DMS114 treated with DMSO at 0.1 percent for 48 hours (cell line): Measurements from ENCODE around the gene DCAF10.
"Not testable (repeated sequence)": the region's sequence is repeated elsewhere in the genome, so short reads cannot be mapped to it uniquely, and the experiment has no call there.

Experiments
- DNase-seq: peaks from one replicate; lab custom pipeline; 2025; ENCODE audit not compliant: unreplicated experiment; lab: John Stamatoyannopoulos, UW

DCAF10 gene, protein sequence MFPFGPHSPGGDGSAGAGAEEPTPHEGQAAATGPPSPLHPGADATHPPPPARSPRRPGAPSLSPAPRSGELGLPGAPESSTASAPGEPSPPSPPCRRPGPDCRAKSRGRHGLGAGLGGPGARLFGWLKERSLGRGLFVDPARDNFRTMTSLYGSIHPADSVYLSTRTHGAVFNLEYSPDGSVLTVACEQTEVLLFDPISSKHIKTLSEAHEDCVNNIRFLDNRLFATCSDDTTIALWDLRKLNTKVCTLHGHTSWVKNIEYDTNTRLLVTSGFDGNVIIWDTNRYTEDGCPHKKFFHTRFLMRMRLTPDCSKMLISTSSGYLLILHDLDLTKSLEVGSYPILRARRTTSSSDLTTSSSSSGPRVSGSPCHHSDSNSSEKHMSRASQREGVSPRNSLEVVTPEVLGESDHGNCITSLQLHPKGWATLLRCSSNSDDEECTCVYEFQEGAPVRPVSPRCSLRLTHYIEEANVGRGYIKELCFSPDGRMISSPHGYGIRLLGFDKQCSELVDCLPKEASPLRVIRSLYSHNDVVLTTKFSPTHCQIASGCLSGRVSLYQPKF

DNA sequence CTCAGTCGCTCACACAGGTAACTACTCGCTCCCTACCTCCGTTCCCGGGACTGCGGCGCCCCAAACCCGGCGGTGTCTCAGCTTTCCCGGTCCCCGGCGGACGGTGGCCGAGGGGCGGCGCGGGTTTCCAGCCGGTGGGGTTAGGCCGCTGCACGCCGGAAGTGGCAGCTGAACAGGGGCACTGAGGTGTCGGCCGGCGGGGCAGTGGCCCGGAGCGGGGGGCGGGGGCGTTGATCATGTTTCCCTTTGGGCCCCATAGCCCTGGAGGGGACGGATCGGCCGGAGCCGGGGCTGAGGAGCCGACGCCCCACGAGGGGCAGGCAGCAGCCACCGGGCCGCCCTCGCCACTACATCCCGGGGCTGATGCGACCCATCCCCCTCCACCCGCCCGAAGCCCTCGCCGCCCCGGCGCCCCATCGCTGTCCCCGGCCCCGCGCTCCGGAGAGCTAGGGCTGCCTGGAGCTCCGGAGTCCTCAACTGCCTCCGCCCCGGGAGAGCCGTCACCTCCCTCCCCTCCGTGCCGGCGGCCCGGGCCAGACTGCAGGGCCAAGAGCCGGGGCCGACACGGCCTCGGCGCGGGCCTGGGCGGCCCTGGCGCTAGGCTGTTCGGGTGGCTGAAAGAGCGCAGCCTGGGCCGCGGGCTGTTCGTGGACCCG is at the start of gene DCAF10:
Gene DCAF10 (plus strand): TSS at position 167 of the 656 bp plus-strand sequence. CDS start 70 bp downstream, at position 237.
- DNase-seq = peak; percentile 44

GRCh38 chr9:37751186-37751585 is 49.4 kb upstream of the DCAF10 start:
- DNase-seq = no peak

DNA sequence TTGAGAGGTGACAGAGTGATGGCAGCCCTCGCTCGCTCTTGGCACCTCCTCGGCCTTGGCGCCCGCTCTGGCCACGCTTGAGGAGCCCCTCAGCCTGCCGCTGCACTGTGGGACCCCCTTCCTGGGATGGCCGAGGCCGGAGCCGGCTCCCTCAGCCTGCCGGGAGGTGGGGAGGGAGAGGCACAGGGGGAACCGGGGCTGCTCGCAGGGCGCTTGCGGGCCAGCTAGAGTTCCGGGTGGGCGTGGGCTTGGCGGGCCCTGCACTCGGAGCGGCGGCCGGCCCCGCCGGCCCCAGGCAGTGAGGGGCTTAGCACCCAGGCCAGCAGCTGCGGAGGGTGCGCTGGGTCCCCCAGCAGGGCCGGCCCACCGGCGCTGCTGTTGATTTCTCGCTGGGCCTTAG is 48.9 kb upstream of the DCAF10 start:
- not testable (repeated sequence) for DNase-seq

DNA sequence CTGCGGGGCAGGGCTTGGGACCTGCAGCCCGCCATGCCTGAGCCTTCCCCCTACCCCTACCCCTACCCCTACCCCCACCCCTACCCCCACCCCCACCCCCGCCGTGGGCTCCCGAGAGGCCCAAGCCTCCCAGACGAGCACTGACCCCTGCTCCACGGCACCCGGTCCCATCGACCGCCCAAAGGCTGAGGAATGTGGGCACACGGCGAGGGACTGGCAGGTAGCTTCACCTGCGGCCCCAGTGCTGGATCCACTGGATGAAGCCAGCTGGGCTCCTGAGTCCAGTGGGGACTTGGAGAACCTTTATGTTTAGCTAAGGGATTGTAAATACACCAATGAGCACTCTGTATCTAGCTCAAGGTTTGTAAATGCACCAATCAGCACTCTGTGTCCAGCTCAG is 48.5 kb upstream of the DCAF10 start:
- DNase-seq = not testable (repeated sequence)

GRCh38 chr9:37752642-37753488 is 47.7 kb upstream of the DCAF10 start:
- no peak for DNase-seq

DNA sequence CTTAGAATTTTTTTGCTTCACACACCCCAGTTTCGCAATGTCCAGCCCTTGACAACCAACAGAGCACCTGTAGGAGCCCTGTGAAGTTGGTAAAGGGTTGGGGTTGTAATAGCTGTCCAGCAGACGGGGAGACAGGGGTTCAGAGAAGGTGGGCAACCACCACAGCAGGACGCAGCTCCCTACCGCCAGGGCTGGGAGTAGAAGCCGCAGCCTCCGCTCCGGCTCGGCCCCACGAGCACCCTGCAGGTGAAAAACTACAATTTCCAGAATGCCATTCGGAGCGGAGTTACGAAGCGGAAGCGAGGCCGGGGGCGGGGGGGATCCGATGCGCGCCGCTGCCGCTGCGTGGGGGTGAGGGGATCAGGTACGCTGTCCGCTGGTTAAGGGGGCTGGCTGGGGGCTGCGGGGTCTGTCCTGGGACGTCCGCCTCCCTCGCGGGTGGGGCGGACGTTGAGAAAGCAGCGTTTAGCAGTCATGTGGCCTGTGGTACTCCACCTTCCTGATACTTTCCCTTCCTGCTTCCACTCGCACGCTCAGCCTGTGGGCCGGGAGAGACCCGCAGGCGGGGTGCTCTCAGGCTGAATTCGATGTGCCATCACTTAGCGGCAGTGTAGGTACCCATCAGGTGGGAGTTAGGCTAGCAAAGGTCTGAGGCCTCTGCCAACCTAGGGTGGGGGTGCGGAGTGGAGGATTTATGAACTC is 47.0 kb upstream of the DCAF10 start, which contains the start of gene TRMT10B:
Gene TRMT10B (plus strand): TSS at position 317 of the 702 bp plus-strand sequence. CDS start 8,127 bp downstream, outside the sequence.
- peak; percentile 36 for DNase-seq

DNA sequence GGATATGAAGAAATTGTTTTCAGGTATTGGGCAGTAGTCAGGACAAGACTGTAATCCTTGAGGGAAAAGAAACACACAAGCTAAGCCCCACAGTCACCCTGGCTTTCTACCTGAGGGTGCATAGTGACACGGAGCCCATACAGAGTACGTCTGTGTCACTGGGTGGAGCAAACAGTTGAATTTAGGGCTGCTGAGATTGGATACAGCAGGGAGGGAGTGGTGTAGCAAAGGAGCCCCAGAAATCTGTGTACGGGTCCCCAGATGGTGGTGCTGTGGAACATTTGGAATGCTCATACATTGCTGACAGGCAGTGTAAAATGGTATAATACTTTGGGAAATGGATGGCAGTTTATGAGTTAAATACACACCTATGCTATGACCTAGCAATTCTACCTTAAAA is 41.9 kb upstream of the DCAF10 start:
- no peak for DNase-seq

DNA sequence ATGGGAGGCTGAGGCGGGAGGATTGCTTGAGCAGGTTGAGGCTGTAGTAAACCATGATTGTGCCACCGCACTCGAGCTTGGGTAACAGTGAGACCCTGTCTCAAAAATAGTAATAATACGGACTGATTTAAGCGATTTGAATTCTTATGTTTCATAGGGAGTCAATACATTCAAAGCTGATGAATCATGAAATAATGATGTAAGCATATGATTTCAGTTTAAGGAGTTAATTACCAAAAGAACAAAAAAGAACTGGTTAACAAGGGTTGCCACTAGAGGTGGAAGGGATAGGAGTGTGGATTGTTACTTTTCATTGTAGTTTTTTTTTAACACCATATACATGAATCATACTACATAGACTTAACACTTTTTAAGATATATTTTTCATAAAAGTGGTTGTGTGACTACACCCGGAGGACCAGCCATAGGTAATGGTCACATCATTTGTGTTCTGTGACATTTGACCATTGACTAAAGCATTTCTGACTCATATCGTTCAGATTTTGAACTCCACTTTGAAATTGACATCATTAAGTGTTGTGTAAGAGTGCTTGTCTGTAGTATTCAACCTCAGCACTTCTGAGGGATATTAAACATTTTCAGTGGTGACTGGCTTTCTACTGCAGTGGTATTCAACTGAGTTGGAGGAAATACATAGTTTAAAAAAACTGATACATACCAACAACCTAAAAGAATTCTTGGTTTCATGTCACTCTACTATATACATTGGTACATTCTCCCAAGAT is 40.0 kb upstream of the DCAF10 start:
- DNase-seq = no peak

DNA sequence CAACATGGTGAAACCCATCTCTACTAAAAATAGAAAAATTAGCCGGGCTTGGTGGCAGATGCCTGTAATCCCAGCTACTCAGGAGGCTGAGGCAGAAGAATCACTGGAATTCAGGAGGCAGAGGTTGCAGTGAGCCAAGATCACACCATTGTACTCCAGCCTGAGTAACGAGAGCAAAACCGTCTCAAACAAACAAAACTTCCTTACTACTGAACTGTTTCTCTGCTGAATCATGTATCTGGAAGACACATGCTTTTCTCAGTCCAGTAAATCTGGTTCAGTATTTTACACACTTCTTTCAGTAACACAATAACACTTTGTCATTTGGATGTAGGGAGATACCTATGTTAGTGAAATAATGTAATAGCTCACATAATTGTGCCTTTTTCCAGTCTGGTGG is 39.1 kb upstream of the DCAF10 start:
- no peak for DNase-seq

DNA sequence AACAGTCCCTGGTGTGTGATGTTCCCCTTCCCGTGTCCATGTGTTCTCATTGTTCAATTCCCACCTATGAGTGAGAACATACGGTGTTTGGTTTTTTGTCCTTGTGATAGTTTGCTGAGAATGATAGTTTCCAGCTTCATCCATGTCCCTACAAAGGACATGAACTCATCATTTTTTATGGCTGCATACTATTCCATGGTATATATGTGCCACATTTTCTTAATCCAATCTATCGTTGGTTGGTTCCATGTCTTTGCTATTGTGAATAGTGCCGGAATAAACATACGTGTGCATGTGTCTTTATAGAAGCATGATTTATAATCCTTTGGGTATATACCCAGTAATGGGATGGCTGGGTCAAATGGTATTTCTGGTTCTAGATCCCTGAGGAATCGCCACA is 35.3 kb upstream of the DCAF10 start:
- not testable (repeated sequence) for DNase-seq

GRCh38 chr9:37769306-37769705 is 31.3 kb upstream of the DCAF10 start:
- DNase-seq = no peak

DNA sequence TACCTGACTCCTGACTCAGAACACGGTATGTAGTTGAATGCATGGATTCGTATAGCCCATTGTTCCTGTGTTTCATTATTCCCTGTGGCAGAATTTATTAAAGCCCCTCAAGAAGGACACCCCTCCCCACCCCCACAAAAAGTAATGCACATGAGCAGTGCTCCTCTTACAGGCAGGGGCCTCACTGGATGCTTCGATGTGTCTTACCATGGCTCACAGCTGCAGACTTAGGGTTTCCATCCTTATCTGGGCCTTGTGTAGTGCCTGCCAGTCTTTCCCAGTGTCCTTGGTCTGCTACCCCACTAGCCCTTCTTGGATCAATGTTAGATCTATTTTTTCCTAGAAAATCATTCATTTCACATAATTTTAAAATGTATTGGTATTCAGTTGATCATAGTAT is 30.6 kb upstream of the DCAF10 start:
- DNase-seq = no peak

- DNase-seq = no peak
Measured at GRCh38 chr9:37775216-37775919, 25.2 kb upstream of the DCAF10 start.

DNA sequence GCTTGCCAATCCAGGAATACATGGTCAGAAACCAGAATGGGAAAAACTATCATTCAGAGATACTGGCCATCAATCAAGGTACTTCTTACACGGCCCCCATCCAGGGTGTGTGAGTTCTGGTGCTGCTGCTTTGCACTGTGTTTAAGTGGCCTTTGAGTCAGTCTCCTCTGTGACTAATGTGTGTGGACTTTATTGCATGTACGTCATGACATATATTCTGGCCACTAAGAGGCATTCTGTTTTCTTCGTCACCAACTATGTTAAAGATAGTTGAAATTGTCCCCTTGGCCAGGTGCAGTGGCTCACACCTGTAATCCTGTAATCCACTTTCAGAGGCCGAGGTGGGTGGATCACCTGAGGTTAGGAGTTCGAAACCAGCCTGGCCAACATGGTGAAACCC is 24.3 kb upstream of the DCAF10 start:
- DNase-seq = no peak

DNA sequence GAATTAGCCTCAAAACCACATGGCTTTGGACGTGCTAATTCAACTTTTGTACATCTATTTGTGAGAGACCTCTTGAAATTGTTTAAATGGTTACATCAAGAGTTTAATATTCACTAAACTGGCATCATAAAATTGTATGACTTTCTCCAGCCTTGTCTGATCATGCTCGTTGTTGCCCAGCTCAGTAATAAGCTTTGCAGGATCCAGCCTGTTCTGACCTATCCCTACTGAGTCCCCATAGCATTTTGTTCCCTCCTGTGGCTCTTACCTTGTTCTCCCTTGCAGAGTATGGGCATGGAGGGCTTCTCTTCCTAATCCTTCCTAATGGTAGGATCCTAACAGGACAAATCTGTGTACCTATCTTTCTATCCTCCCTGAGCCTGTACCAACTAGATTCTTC is 22.1 kb upstream of the DCAF10 start:
- no peak for DNase-seq

DNA sequence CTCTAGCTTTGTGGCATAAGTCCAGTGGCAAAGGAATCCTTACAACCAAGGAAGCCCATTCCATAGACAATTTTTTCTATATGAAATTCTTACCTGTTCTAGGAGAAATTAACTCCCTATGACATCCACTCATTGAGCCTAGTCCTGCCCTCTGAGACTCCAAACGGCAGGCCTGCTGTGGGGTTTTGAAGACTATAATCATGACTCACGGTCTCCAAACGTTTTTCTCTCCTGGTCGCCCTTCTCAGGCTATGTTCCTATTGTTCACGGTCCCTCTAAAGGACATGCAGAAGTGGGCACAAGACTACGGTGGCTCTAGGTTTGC is 16.3 kb upstream of the DCAF10 start:
- DNase-seq = no peak

DNA sequence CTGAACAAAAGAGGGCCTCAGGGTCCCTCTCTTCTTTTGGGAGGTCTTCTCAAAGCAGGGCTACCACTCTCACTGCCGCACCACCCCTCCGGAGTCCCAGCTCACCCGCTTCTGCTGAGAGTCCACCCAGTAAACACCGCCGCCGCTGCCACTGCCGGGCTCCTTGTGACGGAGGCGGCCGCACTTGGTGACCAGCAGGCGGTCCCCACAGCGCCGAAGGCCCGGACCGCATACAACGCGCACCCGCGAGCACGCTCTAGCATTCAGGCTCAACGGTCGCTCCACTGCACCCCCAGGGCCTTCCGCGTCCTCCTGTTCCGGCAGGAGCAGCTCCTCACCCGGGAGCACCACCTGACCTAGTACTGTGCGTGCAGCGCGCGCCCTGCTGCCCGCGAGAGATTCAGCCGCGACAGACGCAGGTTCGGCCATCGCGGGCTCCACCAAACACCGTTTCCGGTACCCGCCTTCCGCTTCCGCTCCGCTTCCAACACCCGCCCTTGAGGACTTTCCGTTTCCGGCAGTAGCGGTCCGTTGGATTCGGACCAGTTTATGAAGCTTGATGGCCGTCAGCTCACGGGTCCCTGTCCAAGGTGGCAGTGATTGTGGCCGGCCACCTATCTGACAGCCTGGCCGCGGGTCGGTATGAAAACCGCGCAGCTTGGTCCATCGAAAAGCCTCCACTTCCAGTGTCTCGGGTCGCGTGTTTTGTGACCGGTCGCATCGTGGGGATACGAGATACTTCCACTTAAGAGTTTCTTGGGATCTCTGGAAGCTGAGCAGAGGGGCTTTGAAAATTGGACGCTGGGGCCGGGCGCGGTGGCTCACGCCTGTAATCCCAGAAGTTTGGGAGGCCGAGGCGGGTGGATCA is 15.7 kb upstream of the DCAF10 start, which contains the start of gene EXOSC3:
Gene EXOSC3 (minus strand): TSS at position 449 of the 868 bp plus-strand sequence. CDS start 20 bp downstream, at position 429.
- peak; percentile 83 for DNase-seq

DNA sequence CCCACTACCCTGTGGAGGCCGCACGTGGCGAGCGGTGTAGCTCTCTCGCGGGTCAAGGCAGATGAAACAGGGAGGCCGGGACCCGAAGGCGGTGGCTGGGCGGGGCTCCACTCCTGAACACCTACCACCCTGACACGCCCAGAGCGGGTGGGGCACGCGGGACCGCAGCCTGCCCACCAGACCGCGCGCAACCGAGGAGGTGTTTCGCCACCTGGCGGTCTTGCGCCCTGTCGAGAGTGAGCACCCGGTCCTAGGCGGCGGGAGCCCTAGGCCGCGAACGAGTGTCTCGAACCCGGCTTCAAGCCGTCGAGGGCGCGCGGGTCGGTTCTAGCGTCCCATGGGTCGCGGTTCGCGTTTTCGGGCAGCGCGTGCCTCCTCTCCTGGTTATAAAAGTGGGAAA is 13.5 kb upstream of the DCAF10 start:
- DNase-seq = no peak
